Esophagus muscularis mucosa (tissue), 4 donors: ENCODE measurements around the gene RNGTT.

Experiments used
- EP300 ChIP-seq: sonication (generic); formaldehyde crosslinking; IDR thresholded peaks from one replicate; pipeline ENCODE4 v1.6.1; 2017; ENCODE audit warnings: antibody characterized with exemption
- POLR2A ChIP-seq: fragments of 450-650 bp; IDR thresholded peaks from one replicate; pipeline ENCODE4 v1.6.1; 2017; ENCODE audit warnings: antibody characterized with exemption, moderate library complexity, mild to moderate bottlenecking, low read depth
- POLR2AphosphoS5 ChIP-seq, 2 donors: sonication (generic); formaldehyde crosslinking; IDR thresholded peaks; one replicate each; pipeline ENCODE4 v1.6.1; 2017; ENCODE audit warnings: antibody characterized with exemption in 2 of 2
- TF ChIP-seq, protein P1 (sequence below), 3 experiments: fragments of 200-600 bp in 2 of 3; fragments of 450-650 bp in 1 of 3; sonication (generic) in 2 of 3; IDR thresholded peaks; one replicate each; pipeline ENCODE4 v1.5.1; 2017 to 2019; ENCODE audit warnings: antibody characterized with exemption in 3 of 3, mild to moderate bottlenecking in 2 of 3, moderate library complexity in 1 of 3

- TF ChIP-seq EP300 = no peak
- TF ChIP-seq, protein P1, sequence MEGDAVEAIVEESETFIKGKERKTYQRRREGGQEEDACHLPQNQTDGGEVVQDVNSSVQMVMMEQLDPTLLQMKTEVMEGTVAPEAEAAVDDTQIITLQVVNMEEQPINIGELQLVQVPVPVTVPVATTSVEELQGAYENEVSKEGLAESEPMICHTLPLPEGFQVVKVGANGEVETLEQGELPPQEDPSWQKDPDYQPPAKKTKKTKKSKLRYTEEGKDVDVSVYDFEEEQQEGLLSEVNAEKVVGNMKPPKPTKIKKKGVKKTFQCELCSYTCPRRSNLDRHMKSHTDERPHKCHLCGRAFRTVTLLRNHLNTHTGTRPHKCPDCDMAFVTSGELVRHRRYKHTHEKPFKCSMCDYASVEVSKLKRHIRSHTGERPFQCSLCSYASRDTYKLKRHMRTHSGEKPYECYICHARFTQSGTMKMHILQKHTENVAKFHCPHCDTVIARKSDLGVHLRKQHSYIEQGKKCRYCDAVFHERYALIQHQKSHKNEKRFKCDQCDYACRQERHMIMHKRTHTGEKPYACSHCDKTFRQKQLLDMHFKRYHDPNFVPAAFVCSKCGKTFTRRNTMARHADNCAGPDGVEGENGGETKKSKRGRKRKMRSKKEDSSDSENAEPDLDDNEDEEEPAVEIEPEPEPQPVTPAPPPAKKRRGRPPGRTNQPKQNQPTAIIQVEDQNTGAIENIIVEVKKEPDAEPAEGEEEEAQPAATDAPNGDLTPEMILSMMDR (IDR thresholded peaks at IDR 0.05) = no peak
- no peak for TF ChIP-seq POLR2A
- TF ChIP-seq POLR2AphosphoS5 (IDR thresholded peaks at IDR 0.05) = no peak
These were observed 378.7 kb downstream of the RNGTT start for GRCh38 chr6:88584581-88585275.
